Cardiac muscle cell (in vitro differentiated cells and primary cell): ENCODE results near the gene MAGEB10. TPM values are rescaled to one million over a fixed set of nuclear protein-coding genes. Genes with fewer than 3 reads are reported as not detected.

Experiments
- DNase-seq, 2 donors: peaks; one replicate each; pipeline versions ENCODE4 v3.0.0 to v3.0.0-alpha.2; 2010 to 2017; ENCODE audit warnings: low read depth in 1 of 2, low spot score in 1 of 2
- H3K27ac ChIP-seq: fragments of 200-600 bp; sonication (generic); 2 replicates; pipeline ENCODE4 v1.5.1; 2016
- H3K27me3 ChIP-seq: fragments of 200-600 bp; sonication (generic); 2 replicates; pipeline ENCODE4 v1.6.0; 2016; ENCODE audit warnings: control low read depth
- H3K36me3 ChIP-seq: fragments of 200-600 bp; sonication (generic); 2 replicates; pipeline ENCODE4 v1.5.1; 2016; ENCODE audit warnings: control low read depth
- H3K4me1 ChIP-seq: fragments of 200-600 bp; sonication (generic); 2 replicates; pipeline ENCODE4 v1.8.1; 2017; ENCODE audit warnings: low read depth, mild to moderate bottlenecking, mixed run types
- H3K4me3 ChIP-seq: fragments of 200-600 bp; sonication (generic); 2 replicates; pipeline ENCODE4 v1.5.1; 2016; ENCODE audit warnings: mild to moderate bottlenecking
- H3K9me3 ChIP-seq: fragments of 200-600 bp; sonication (generic); 2 replicates; pipeline ENCODE4 v1.5.1; 2017; ENCODE audit warnings: low read depth, mild to moderate bottlenecking, control low read depth
- polyA plus RNA-seq: library from polyadenylated mRNA; unstranded; fragments of >200 nt; fragmentation: Nextera tagmentation; extraction: Ambion mirVana; gene quantifications from 2 replicates; pipeline ENCODE4 v1.2.1, GENCODE V29; 2016
- total RNA-seq: library from RNA; depleted of rRNA; stranded (reverse); fragments of >200 nt; gene quantifications from 2 replicates; pipeline ENCODE4 v1.2.3, GENCODE V29; 2016
- TF ChIP-seq, protein P1 (sequence below): IDR thresholded peaks from 2 replicates; pipeline ENCODE4 v1.5.1; 2012; ENCODE audit warnings: low read depth, mild to moderate bottlenecking, low read length

Gene MAGEB10, protein sequence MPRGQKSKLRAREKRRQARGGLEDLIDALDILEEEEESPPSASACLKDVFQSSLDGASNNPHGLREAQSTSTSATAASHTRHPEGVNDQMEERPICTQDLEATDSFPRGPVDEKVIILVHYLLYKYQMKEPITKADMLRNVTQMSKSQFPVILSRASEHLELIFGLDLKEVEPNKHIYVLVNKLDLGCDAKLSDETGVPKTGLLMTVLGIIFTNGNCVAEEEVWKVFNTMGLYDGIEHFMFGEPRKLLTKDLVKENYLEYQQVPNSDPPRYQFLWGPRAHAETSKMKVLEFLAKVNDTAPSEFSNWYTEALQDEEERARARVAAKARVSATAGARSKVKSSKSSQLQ
- total RNA-seq (not detected in 2 replicates), polyA plus RNA-seq (not detected in 2 replicates)

- Histone ChIP-seq H3K4me3 (no peak within 1 kb of the TSS), H3K9me3 (no peaks in the 10 kb centered on the region), H3K27me3 (no peaks in the 10 kb centered on the region), H3K36me3 (no peaks in the 10 kb centered on the region), H3K27ac (no peak within 1 kb of the TSS), H3K4me1 (no peaks in the 10 kb centered on the region)
- TF ChIP-seq, protein P1, sequence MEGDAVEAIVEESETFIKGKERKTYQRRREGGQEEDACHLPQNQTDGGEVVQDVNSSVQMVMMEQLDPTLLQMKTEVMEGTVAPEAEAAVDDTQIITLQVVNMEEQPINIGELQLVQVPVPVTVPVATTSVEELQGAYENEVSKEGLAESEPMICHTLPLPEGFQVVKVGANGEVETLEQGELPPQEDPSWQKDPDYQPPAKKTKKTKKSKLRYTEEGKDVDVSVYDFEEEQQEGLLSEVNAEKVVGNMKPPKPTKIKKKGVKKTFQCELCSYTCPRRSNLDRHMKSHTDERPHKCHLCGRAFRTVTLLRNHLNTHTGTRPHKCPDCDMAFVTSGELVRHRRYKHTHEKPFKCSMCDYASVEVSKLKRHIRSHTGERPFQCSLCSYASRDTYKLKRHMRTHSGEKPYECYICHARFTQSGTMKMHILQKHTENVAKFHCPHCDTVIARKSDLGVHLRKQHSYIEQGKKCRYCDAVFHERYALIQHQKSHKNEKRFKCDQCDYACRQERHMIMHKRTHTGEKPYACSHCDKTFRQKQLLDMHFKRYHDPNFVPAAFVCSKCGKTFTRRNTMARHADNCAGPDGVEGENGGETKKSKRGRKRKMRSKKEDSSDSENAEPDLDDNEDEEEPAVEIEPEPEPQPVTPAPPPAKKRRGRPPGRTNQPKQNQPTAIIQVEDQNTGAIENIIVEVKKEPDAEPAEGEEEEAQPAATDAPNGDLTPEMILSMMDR: no peak
- no peak for DNase-seq
Observed at GRCh38 chrX:27807690-27808089, at the start of gene MAGEB10. Gene MAGEB10, plus strand, starts transcription at chrX:27807990. Its CDS starts 13,317 bp downstream, at chrX:27821307.

- no peaks in the 10 kb centered on the region for H3K27me3 ChIP-seq
- no peak overlapping the region for H3K27ac ChIP-seq
- no peaks in the 10 kb centered on the region for H3K4me1 ChIP-seq
- H3K9me3 ChIP-seq: no peaks in the 10 kb centered on the region
- no peak for DNase-seq
- TF ChIP-seq, protein P1: no peak
- no peak overlapping the region for H3K4me3 ChIP-seq
- H3K36me3 ChIP-seq: no peaks in the 10 kb centered on the region
Observed at GRCh38 chrX:27765718-27766117, 42.1 kb upstream of the MAGEB10 start.

- no peak overlapping the region for H3K4me3 ChIP-seq
- H3K27me3 ChIP-seq: no peaks in the 10 kb centered on the region
- no peak overlapping the region for H3K27ac ChIP-seq
- no peaks in the 10 kb centered on the region for H3K36me3 ChIP-seq
- DNase-seq: no peak
- no peaks in the 10 kb centered on the region for H3K9me3 ChIP-seq
- H3K4me1 ChIP-seq: no peaks in the 10 kb centered on the region
- TF ChIP-seq, protein P1: no peak
Observed at GRCh38 chrX:27767387-27767786, 40.4 kb upstream of the MAGEB10 start.

- Histone ChIP-seq H3K27ac (no peak overlapping the region), H3K27me3 (no peaks in the 10 kb centered on the region), H3K9me3 (no peaks in the 10 kb centered on the region), H3K4me3 (no peak overlapping the region), H3K36me3 (no peaks in the 10 kb centered on the region), H3K4me1 (no peaks in the 10 kb centered on the region)
- TF ChIP-seq, protein P1: no peak
- DNase-seq: no peak
Observed at GRCh38 chrX:27775984-27776383, 31.8 kb upstream of the MAGEB10 start.

GRCh38 chrX:27796640-27797257 lies 11.0 kb upstream of the MAGEB10 start:
- TF ChIP-seq, protein P1: no peak
- H3K4me1 ChIP-seq: no peaks in the 10 kb centered on the region
- H3K36me3 ChIP-seq: no peaks in the 10 kb centered on the region
- no peaks in the 10 kb centered on the region for H3K9me3 ChIP-seq
- DNase-seq: no peak
- no peak overlapping the region for H3K27ac ChIP-seq
- H3K4me3 ChIP-seq: no peak overlapping the region
- no peaks in the 10 kb centered on the region for H3K27me3 ChIP-seq
